ENCODE results near the gene ZBTB7B. TPM values are rescaled to one million over a fixed set of nuclear protein-coding genes. Genes with fewer than 3 reads are reported as not detected.

ZBTB7B gene
- total and polyA plus RNA-seq, 9 of the 15 experiments (the other 6 are each of a cell fraction or from before 2014, with no cell fraction given) = 0.04 to 46.5 (median 15.2) TPM

DNA sequence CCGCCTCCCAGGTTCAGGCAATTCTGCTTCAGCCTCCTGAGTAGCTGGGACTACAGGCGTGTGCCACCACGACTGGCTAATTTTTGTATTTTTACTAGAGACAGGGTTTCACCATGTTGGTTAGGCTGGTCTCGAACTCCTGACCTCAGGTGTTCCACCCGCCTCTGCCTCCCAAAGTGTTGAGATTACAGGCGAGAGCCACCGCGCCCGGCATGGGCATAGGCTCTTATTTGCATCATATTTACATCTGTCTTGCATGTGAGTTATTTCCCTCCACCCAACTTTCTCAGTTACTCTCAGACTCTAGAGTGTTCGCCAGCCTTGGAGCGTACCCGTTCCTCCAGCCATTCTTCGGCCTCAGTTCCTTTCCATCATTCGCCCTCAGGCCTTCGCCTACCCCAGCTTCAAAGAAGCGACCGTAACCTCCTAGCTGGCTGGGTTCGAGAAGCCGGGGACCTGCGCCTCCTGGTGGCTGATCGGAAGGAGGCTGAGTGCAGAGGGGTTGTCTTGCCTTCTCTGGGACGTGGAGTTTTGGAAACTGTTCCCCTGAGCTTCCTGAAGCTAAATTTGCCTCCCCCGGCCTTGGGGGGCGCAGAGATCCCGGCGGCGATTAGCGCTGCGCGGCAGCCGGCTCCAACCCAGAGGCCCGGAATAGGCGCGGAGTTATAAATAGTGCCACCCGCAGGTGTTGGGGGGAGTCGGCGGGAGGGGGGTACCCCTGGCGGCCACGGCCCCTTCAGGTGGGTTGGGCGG, 3.6 kb upstream of the ZBTB7B start (continued):
- TF ChIP-seq, protein P1, sequence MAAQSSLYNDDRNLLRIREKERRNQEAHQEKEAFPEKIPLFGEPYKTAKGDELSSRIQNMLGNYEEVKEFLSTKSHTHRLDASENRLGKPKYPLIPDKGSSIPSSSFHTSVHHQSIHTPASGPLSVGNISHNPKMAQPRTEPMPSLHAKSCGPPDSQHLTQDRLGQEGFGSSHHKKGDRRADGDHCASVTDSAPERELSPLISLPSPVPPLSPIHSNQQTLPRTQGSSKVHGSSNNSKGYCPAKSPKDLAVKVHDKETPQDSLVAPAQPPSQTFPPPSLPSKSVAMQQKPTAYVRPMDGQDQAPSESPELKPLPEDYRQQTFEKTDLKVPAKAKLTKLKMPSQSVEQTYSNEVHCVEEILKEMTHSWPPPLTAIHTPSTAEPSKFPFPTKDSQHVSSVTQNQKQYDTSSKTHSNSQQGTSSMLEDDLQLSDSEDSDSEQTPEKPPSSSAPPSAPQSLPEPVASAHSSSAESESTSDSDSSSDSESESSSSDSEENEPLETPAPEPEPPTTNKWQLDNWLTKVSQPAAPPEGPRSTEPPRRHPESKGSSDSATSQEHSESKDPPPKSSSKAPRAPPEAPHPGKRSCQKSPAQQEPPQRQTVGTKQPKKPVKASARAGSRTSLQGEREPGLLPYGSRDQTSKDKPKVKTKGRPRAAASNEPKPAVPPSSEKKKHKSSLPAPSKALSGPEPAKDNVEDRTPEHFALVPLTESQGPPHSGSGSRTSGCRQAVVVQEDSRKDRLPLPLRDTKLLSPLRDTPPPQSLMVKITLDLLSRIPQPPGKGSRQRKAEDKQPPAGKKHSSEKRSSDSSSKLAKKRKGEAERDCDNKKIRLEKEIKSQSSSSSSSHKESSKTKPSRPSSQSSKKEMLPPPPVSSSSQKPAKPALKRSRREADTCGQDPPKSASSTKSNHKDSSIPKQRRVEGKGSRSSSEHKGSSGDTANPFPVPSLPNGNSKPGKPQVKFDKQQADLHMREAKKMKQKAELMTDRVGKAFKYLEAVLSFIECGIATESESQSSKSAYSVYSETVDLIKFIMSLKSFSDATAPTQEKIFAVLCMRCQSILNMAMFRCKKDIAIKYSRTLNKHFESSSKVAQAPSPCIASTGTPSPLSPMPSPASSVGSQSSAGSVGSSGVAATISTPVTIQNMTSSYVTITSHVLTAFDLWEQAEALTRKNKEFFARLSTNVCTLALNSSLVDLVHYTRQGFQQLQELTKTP (IDR thresholded peaks at IDR 0.05; ENCODE audit: low read depth in 1 of 2, partially characterized antibody in 2 of 2) = no peak
- TF ChIP-seq PRMT5 (CRISPR knock-in tag; IDR thresholded peaks at IDR 0.05) = no peak
- no peak for TF ChIP-seq SMAD2 (IDR thresholded peaks at IDR 0.05; ENCODE audit: low read depth, low read length)
- TF ChIP-seq, protein P2, sequence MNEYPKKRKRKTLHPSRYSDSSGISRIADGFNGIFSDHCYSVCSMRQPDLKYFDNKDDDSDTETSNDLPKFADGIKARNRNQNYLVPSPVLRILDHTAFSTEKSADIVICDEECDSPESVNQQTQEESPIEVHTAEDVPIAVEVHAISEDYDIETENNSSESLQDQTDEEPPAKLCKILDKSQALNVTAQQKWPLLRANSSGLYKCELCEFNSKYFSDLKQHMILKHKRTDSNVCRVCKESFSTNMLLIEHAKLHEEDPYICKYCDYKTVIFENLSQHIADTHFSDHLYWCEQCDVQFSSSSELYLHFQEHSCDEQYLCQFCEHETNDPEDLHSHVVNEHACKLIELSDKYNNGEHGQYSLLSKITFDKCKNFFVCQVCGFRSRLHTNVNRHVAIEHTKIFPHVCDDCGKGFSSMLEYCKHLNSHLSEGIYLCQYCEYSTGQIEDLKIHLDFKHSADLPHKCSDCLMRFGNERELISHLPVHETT (CRISPR knock-in tag; conservative IDR thresholded peaks at IDR 0.05 in 1 of 2, IDR thresholded peaks at IDR 0.05 in 1 of 2) = no peak
- TF ChIP-seq, protein P3, sequence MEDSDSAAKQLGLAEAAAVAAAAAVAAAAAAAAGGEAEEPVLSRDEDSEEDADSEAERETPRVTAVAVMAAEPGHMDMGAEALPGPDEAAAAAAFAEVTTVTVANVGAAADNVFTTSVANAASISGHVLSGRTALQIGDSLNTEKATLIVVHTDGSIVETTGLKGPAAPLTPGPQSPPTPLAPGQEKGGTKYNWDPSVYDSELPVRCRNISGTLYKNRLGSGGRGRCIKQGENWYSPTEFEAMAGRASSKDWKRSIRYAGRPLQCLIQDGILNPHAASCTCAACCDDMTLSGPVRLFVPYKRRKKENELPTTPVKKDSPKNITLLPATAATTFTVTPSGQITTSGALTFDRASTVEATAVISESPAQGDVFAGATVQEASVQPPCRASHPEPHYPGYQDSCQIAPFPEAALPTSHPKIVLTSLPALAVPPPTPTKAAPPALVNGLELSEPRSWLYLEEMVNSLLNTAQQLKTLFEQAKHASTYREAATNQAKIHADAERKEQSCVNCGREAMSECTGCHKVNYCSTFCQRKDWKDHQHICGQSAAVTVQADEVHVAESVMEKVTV (CRISPR knock-in tag; IDR thresholded peaks at IDR 0.05) = peak; percentile 63; the same call in 1 of the 2 replicates
- TF ChIP-seq GTF2F1 (IDR thresholded peaks at IDR 0.05; ENCODE audit: low read depth, low read length) = 0 out of 2 replicates have a peak, but pooled peaks have one; percentile 32
- no peak for TF ChIP-seq NUFIP1 (IDR thresholded peaks at IDR 0.05; ENCODE audit: partially characterized antibody)
- TF ChIP-seq, protein P4, sequence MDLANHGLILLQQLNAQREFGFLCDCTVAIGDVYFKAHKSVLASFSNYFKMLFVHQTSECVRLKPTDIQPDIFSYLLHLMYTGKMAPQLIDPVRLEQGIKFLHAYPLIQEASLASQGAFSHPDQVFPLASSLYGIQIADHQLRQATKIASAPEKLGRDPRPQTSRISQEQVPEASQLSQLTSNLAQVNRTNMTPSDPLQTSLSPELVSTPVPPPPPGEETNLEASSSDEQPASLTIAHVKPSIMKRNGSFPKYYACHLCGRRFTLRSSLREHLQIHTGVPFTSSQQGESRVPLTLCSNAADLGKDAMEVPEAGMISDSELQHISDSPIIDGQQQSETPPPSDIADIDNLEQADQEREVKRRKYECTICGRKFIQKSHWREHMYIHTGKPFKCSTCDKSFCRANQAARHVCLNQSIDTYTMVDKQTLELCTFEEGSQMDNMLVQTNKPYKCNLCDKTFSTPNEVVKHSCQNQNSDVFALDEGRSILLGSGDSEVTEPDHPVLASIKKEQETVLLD (IDR thresholded peaks at IDR 0.05) = peak; percentile 15; the same call in 1 of the 2 replicates
- no peak for TF ChIP-seq MYBL2 (IDR thresholded peaks at IDR 0.05; ENCODE audit: low read depth)
- no peak for TF ChIP-seq MYBL2 (CRISPR knock-in tag; IDR thresholded peaks at IDR 0.05; ENCODE audit: borderline replicate concordance)
- TF ChIP-seq, protein P5, sequence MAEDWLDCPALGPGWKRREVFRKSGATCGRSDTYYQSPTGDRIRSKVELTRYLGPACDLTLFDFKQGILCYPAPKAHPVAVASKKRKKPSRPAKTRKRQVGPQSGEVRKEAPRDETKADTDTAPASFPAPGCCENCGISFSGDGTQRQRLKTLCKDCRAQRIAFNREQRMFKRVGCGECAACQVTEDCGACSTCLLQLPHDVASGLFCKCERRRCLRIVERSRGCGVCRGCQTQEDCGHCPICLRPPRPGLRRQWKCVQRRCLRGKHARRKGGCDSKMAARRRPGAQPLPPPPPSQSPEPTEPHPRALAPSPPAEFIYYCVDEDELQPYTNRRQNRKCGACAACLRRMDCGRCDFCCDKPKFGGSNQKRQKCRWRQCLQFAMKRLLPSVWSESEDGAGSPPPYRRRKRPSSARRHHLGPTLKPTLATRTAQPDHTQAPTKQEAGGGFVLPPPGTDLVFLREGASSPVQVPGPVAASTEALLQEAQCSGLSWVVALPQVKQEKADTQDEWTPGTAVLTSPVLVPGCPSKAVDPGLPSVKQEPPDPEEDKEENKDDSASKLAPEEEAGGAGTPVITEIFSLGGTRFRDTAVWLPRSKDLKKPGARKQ (CRISPR knock-in tag; IDR thresholded peaks at IDR 0.05) = no peak
- TF ChIP-seq CHD1 (IDR thresholded peaks at IDR 0.05; ENCODE audit: low read length) = no peak
- no peak for TF ChIP-seq ZNF23 (CRISPR knock-in tag; IDR thresholded peaks at IDR 0.05)
- no peak for TF ChIP-seq FOXM1 (IDR thresholded peaks at IDR 0.05; ENCODE audit: low read depth)
- no peak for TF ChIP-seq FOXM1 (CRISPR knock-in tag; IDR thresholded peaks at IDR 0.05; ENCODE audit: low read depth)

All from K562 (cell line).